B cell (primary cell): Measurements from ENCODE around the gene CHST11. TPM values are rescaled to one million over a fixed set of nuclear protein-coding genes. Genes with fewer than 3 reads are reported as not detected.

Experiments
- ATAC-seq: fragments of 200-7000 bp; cut with Tn5 transposase; one replicate; pipeline ENCODE4 v1.10.0; 2021; ENCODE audit warnings: low read depth, mild to moderate bottlenecking, moderate number of reproducible peaks, moderate library complexity
- CTCF ChIA-PET: fragments of 350-600 bp; sonication (Branson Sonifier 250); formaldehyde crosslinking; loops from one replicate; lab custom pipeline; 2021; ENCODE audit warnings: antibody characterized with exemption, inconsistent platforms; lab: Charles Lee
- POLR2A ChIA-PET: fragments of 350-600 bp; sonication (Branson Sonifier 250); formaldehyde crosslinking; loops from one replicate; lab custom pipeline; 2021; ENCODE audit warnings: antibody characterized with exemption; lab: Charles Lee
- DNase-seq: peaks from one replicate; pipeline ENCODE4 v3.0.0; 2013
- H2AFZ ChIP-seq: 2 replicates; pipeline ENCODE4 v1.6.1; 2012; ENCODE audit warnings: mild to moderate bottlenecking, low read depth, low read length; ENCODE audit not compliant: insufficient read depth, poor library complexity, severe bottlenecking
- H3K27ac ChIP-seq, 2 donors: 1 replicate in 1 of 2; 2 replicates in 1 of 2; pipeline ENCODE4 v1.5.1; 2012 to 2013; ENCODE audit warnings: low read length in 2 of 2, mild to moderate bottlenecking in 2 of 2, moderate library complexity in 1 of 2
- H3K27me3 ChIP-seq, 4 experiments: fragments of 200-600 bp in 1 of 4; sonication (generic) in 1 of 4; replicated peaks in 1 of 4; 1 replicate in 2 of 4; 2 replicates in 2 of 4; pipeline versions ENCODE4 v1.6.1 to v1.7.0; 2013 to 2016; ENCODE audit warnings: low read length in 3 of 4, mild to moderate bottlenecking in 2 of 4, mixed read lengths in 1 of 4, moderate library complexity in 1 of 4; ENCODE audit not compliant: insufficient read depth in 4 of 4, control insufficient read depth in 3 of 4; ENCODE audit errors: control extremely low read depth in 1 of 4
- H3K36me3 ChIP-seq, 2 experiments: replicated peaks in 1 of 2; 1 replicate in 1 of 2; 2 replicates in 1 of 2; pipeline versions ENCODE4 v1.6.1 to v1.7.1; 2013; ENCODE audit warnings: low read length in 1 of 2; ENCODE audit not compliant: insufficient read depth in 2 of 2, control insufficient read depth in 1 of 2; ENCODE audit errors: control extremely low read depth in 1 of 2, extremely low read depth in 1 of 2
- H3K4me1 ChIP-seq, 2 donors: fragments of 200-600 bp in 1 of 2; sonication (generic) in 1 of 2; 1 replicate in 1 of 2; 2 replicates in 1 of 2; pipeline versions ENCODE4 v1.5.1 to v1.6.1; 2013 to 2017; ENCODE audit warnings: low read length in 2 of 2; ENCODE audit not compliant: control insufficient read depth in 2 of 2, insufficient read depth in 2 of 2
- H3K4me2 ChIP-seq: replicated peaks from 2 replicates; pipeline ENCODE3; 2012; ENCODE audit warnings: mild to moderate bottlenecking, low read depth, low read length; ENCODE audit not compliant: poor library complexity, severe bottlenecking
- H3K4me3 ChIP-seq, 5 experiments: fragments of 200-600 bp in 1 of 5; sonication (generic) in 1 of 5; 1 replicate in 3 of 5; 2 replicates in 2 of 5; pipeline versions ENCODE4 v1.5.1 to v1.7.0; 2011 to 2016; ENCODE audit warnings: low read length in 4 of 5, mild to moderate bottlenecking in 4 of 5, low read depth in 2 of 5, control low read depth in 1 of 5, moderate library complexity in 1 of 5; ENCODE audit not compliant: insufficient read depth in 1 of 5; ENCODE audit errors: control extremely low read depth in 1 of 5, extremely low read depth in 1 of 5
- H3K79me2 ChIP-seq: fragments of 200-600 bp; sonication (generic); one replicate; pipeline ENCODE4 v1.6.0; 2016; ENCODE audit warnings: low read length; ENCODE audit not compliant: control insufficient read depth, insufficient read depth
- H3K9ac ChIP-seq: fragments of 200-600 bp; sonication (generic); 2 replicates; pipeline ENCODE4 v1.6.1; 2017; ENCODE audit warnings: mild to moderate bottlenecking, low read length, moderate library complexity
- H3K9me3 ChIP-seq, 3 donors: one replicate each; pipeline versions ENCODE4 v1.6.1 to v1.7.1; 2013; ENCODE audit warnings: low read length in 2 of 3; ENCODE audit not compliant: control insufficient read depth in 2 of 3, insufficient read depth in 1 of 3; ENCODE audit errors: control extremely low read depth in 1 of 3
- H4K20me1 ChIP-seq: 2 replicates; pipeline ENCODE4 v1.6.0; 2012; ENCODE audit warnings: mild to moderate bottlenecking, low read length; ENCODE audit not compliant: insufficient read depth, control insufficient read depth, poor library complexity, severe bottlenecking
- H3K27ac Mint-ChIP-seq: one replicate; pipeline ENCODE4 v1.8.0; 2021; ENCODE audit warnings: mixed read lengths
- H3K27me3 Mint-ChIP-seq: one replicate; pipeline ENCODE4 v1.8.0; 2021; ENCODE audit warnings: mixed read lengths
- H3K4me1 Mint-ChIP-seq: one replicate; pipeline ENCODE4 v1.8.0; 2021; ENCODE audit warnings: mixed read lengths
- H3K4me3 Mint-ChIP-seq: one replicate; pipeline ENCODE4 v1.8.0; 2021; ENCODE audit warnings: mixed read lengths
- H3K9me3 Mint-ChIP-seq: one replicate; pipeline ENCODE4 v1.8.0; 2022; ENCODE audit warnings: mixed read lengths; ENCODE audit not compliant: insufficient read depth
- EZH2 ChIP-seq: IDR thresholded peaks from 2 replicates; pipeline ENCODE4 v1.6.1; 2012; ENCODE audit warnings: borderline replicate concordance, low read depth, mild to moderate bottlenecking, moderate library complexity, low read length; ENCODE audit not compliant: insufficient read depth, poor library complexity, severe bottlenecking
- WGBS: methylation state at CpG from one replicate; pipeline ENCODE4 v1.1.5; 2013; ENCODE audit warnings: missing lambda C conversion rate; ENCODE audit not compliant: insufficient coverage; 5-methylcytosine and 5-hydroxymethylcytosine counted together
- intact Hi-C: fragments of 100-400 bp; cut with micrococcal nuclease; formaldehyde crosslinking; loops from one replicate; pipeline ENCODE4 v1.10.0; 2022
- polyA plus RNA-seq: library from polyadenylated mRNA; depleted of rRNA; stranded (reverse); fragments of >200 nt; gene quantifications from 2 replicates; pipeline ENCODE4 v1.2.3, GENCODE V29; 2012
- total RNA-seq, 2 donors: library from RNA; stranded (reverse); fragments of 120-200 nt in 1 of 2; gene quantifications; 1 replicate in 1 of 2; 2 replicates in 1 of 2; pipeline versions ENCODE4 v1.2.3 to v1.2.4, GENCODE V29; 2013 to 2022
- TF ChIP-seq, protein P1 (sequence below): fragments of 200-600 bp; IDR thresholded peaks from one replicate; pipeline ENCODE4 v1.8.0; 2022; ENCODE audit warnings: antibody characterized with exemption, mild to moderate bottlenecking

CHST11 gene
- total and polyA plus RNA-seq, 2 donors (not counting 1 experiment from before 2014, with no cell fraction given) = 46.3 to 152 TPM

- Histone ChIP-seq H3K9me3 (peaks cover 0 to 3% (median 0%) of the 10 kb centered on the region in 3 donors), H3K27ac (no peak overlapping the region), H3K4me3 (no peak overlapping the region), H3K4me1 (peaks cover 14 to 21% of the 10 kb centered on the region in 2 donors), H3K79me2 (peaks cover 33% of the 10 kb centered on the region), H2AFZ (no peak overlapping the region), H3K9ac (no peak overlapping the region), H4K20me1 (no peaks in the 10 kb centered on the region), H3K4me2 (no peak overlapping the region), H3K27me3 (no peaks in the 10 kb centered on the region), H3K36me3 (no peaks in the 10 kb centered on the region)
- intact Hi-C loops = loop anchor here (5.0 to 10.0 kb wide), 8 partner anchors 52 to 600 kb away; partner anchors contain the start of gene SLC41A2
- no peaks in the 10 kb centered on the region for H3K27me3 Mint-ChIP-seq
- 100% methylated on average over 1 of the region's 1 CpG for WGBS
- TF ChIP-seq, protein P1, sequence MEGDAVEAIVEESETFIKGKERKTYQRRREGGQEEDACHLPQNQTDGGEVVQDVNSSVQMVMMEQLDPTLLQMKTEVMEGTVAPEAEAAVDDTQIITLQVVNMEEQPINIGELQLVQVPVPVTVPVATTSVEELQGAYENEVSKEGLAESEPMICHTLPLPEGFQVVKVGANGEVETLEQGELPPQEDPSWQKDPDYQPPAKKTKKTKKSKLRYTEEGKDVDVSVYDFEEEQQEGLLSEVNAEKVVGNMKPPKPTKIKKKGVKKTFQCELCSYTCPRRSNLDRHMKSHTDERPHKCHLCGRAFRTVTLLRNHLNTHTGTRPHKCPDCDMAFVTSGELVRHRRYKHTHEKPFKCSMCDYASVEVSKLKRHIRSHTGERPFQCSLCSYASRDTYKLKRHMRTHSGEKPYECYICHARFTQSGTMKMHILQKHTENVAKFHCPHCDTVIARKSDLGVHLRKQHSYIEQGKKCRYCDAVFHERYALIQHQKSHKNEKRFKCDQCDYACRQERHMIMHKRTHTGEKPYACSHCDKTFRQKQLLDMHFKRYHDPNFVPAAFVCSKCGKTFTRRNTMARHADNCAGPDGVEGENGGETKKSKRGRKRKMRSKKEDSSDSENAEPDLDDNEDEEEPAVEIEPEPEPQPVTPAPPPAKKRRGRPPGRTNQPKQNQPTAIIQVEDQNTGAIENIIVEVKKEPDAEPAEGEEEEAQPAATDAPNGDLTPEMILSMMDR = no peak
- TF ChIP-seq EZH2 = no peak
- peak overlapping the region; percentile 78 for H3K27ac Mint-ChIP-seq
- CTCF ChIA-PET = no interaction called here
- peak overlapping the region; percentile 49 for H3K4me3 Mint-ChIP-seq
- peaks cover 6% of the 10 kb centered on the region for H3K9me3 Mint-ChIP-seq
- peaks cover 33% of the 10 kb centered on the region for H3K4me1 Mint-ChIP-seq
- POLR2A ChIA-PET = no interaction called here
- no peak for ATAC-seq
- DNase-seq = no peak
Observed at GRCh38 chr12:104454997-104455396, 1.8 kb upstream of the CHST11 start.
